CD4-positive, alpha-beta T cell treated with Interferon gamma for 1 hour (primary cell): ENCODE data around the gene SRPK2.

Experiments
- DNase-seq: peaks from one replicate; pipeline ENCODE4 v3.0.0-alpha.2; 2020

The SRPK2 gene

GRCh38 chr7:105068886-105069285, 319.8 kb downstream of the SRPK2 start:
- no peak for DNase-seq

GRCh38 chr7:105067691-105068090, 321.0 kb downstream of the SRPK2 start:
- no peak for DNase-seq
